ENCODE data around the gene ANXA7. TPM values are rescaled to one million over a fixed set of nuclear protein-coding genes. Genes with fewer than 3 reads are reported as not detected.

Gene ANXA7
- total and polyA plus RNA-seq, 2 donors (not counting 3 experiments of a cell fraction or from before 2014, with no cell fraction given) = 56.5 to 81.6 TPM

DNA sequence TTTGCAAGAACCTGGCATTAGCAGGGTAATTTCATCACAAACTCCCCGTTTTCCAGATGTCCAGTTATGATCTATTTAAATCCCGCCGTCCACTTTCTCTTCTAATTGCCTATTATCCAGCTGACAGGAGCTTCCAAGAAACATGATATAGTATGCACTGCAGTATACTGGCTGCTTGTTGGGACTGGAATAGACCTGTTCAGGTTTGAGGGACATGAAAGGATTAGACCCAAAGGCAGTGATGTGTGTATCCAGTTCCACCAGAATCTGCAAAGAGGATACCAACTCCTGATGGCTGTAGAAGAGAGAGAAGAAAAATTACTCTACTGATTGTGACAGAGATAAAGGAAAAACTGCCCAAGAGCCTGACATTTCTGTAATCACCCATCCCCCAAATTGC is 10.6 kb upstream of the ANXA7 start:
- Histone ChIP-seq H4K20me1 (replicated peaks; ENCODE audit: control insufficient read depth, extremely low read depth, insufficient read depth, low read length) (no peaks in the 10 kb centered on the region), H3K9me3 (replicated peaks; ENCODE audit: control insufficient read depth, insufficient read depth, low read length) (no peaks in the 10 kb centered on the region), H3K27me3 (ENCODE audit: control insufficient read depth in 2 of 2, insufficient read depth in 2 of 2, low read length in 2 of 2) (no peaks in the 10 kb centered on the region), H3K9me1 (replicated peaks; ENCODE audit: control insufficient read depth, extremely low read depth, insufficient read depth, low read length) (no peaks in the 10 kb centered on the region), H3K9ac (replicated peaks; ENCODE audit: extremely low read depth, insufficient read depth, low read length) (no peak overlapping the region), H3K4me2 (ENCODE audit: insufficient read depth, low read length) (no peak overlapping the region), H3K36me3 (ENCODE audit: control insufficient read depth in 2 of 2, extremely low read depth in 1 of 2, insufficient read depth in 2 of 2, low read length in 2 of 2) (peaks cover 7 to 25% of the 10 kb centered on the region in 2 experiments), H3K27ac (ENCODE audit: insufficient read depth, low read depth, low read length) (no peak overlapping the region), H2AFZ (ENCODE audit: low read depth, low read length) (no peak overlapping the region), H3K4me3 (replicated peaks in 1 of 3; ENCODE audit: insufficient read depth in 1 of 3, low read depth in 1 of 3, low read length in 3 of 3) (no peak overlapping the region), H3K4me1 (ENCODE audit: control insufficient read depth, extremely low read depth, insufficient read depth, low read length) (no peaks in the 10 kb centered on the region), H3K79me2 (ENCODE audit: control insufficient read depth, insufficient read depth, low read length) (no peaks in the 10 kb centered on the region)
- BruUV-seq (replicated peaks) = no TSS peak
- intact Hi-C loops (cut with micrococcal nuclease) (no loop called here), dilution Hi-C loops (cut with MboI; ENCODE audit: extremely low pct_ligation_motif_present, low sequenced_read_pairs) (no loop called here)
- ChIA-PET CTCF (no interaction called here), POLR2A (no interaction called here)
- TF ChIP-seq EZH2 (IDR thresholded peaks at IDR 0.05; ENCODE audit: borderline replicate concordance, low read depth, low read length, severe bottlenecking) (no peak), FOS (IDR thresholded peaks at IDR 0.05; ENCODE audit: borderline replicate concordance, insufficient read depth, low read length) (no peak), MAX (IDR thresholded peaks at IDR 0.05; ENCODE audit: insufficient read depth, insufficient read length) (no peak), POLR2AphosphoS5 (IDR thresholded peaks at IDR 0.05; ENCODE audit: insufficient read depth, low read depth, low read length) (no peak), JUN (IDR thresholded peaks at IDR 0.05; ENCODE audit: borderline replicate concordance, insufficient read depth, insufficient read length, low read depth) (no peak), MYC (IDR thresholded peaks at IDR 0.05; ENCODE audit: low read depth, low read length) (no peak), POLR2A (IDR thresholded peaks at IDR 0.05; ENCODE audit: low read depth, low read length) (no peak), GATA2 (IDR thresholded peaks at IDR 0.05; ENCODE audit: insufficient read depth, insufficient read length, low read depth, low read length) (no peak)
- TF ChIP-seq, protein P1, sequence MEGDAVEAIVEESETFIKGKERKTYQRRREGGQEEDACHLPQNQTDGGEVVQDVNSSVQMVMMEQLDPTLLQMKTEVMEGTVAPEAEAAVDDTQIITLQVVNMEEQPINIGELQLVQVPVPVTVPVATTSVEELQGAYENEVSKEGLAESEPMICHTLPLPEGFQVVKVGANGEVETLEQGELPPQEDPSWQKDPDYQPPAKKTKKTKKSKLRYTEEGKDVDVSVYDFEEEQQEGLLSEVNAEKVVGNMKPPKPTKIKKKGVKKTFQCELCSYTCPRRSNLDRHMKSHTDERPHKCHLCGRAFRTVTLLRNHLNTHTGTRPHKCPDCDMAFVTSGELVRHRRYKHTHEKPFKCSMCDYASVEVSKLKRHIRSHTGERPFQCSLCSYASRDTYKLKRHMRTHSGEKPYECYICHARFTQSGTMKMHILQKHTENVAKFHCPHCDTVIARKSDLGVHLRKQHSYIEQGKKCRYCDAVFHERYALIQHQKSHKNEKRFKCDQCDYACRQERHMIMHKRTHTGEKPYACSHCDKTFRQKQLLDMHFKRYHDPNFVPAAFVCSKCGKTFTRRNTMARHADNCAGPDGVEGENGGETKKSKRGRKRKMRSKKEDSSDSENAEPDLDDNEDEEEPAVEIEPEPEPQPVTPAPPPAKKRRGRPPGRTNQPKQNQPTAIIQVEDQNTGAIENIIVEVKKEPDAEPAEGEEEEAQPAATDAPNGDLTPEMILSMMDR (IDR thresholded peaks at IDR 0.05; ENCODE audit: extremely low read depth in 1 of 2, insufficient read depth in 1 of 2, low read depth in 1 of 2, low read length in 2 of 2) = no peak
- FAIRE-seq (no peak), DNase-seq (ENCODE audit: low read depth, low spot score) (no peak)

All from endothelial cell of umbilical vein (primary cell).